HG02870 (cell line): ENCODE measurements around the gene CHIC2.
"Not testable (repeated sequence)": the region's sequence is repeated elsewhere in the genome, so short reads cannot be mapped to it uniquely, and the experiment has no call there.

ENCODE experiments used
- ATAC-seq: cut with Tn5 transposase; IDR thresholded peaks from one replicate; pipeline ENCODE4 v1.9.1; 2021; ENCODE audit warnings: mild to moderate bottlenecking, moderate library complexity; ENCODE audit not compliant: unreplicated experiment

CHIC2 gene

DNA sequence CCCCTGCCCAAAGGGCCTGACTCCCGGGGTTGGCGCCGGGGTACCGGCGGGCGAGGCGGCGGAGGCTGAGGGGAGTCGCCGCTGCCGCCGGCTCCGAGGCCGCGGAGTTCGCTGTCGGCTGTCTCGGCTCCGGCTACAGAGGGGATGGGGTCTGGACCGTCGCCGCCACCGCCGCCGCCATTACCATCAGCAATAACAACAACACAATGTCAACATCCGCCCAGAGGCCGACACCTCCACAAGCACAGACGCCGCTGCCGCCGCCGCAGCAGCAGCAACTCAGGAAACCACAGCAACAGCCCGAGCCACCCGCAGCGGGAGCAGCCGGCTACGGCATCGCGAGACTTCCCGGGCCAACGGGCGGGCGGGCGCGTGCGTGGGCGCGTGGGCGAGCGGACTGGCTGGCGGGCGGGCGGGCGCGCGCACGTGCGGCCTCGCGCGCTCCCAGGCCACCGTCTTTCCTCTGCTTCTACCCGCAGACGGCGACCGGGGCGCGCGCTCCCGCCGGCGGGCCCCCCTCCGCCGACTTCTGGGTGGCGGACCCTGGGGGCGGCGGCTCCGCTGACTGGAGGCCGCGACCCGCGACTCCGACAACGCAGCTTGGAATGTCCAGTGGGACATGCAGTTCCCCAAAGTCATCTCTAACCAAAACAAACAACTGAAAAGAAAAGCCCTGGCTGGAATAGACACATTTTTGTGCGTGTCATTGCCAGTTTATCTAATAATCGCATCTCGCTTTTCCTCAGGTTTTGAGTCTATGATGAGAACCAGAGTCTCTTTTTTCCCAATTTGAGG lies at the start of gene CHIC2:
Gene CHIC2 (minus strand): TSS at position 289 of the 795 bp plus-strand sequence. CDS start 305 bp downstream, outside the sequence.
- ATAC-seq: peak; percentile 94

DNA sequence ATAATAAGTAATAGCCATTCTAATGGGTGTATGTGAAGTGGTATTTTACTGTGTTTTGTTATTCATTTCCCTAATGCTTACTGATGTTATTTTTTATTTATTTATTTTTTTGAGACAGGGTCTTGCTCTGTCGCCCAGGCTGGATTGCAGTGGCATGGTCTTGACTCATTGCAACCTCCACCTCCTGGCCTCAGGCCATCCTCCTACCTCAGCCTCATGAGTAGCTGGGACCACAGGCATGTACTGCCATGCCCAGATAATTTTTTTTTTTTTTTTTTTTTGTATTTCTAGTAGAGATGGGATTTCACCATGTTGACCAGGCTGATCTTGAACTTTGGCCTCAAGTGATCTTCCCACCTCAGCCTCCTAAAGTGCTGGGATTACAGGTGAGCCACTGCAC lies 48.8 kb upstream of the CHIC2 start:
- ATAC-seq: not testable (repeated sequence)

DNA sequence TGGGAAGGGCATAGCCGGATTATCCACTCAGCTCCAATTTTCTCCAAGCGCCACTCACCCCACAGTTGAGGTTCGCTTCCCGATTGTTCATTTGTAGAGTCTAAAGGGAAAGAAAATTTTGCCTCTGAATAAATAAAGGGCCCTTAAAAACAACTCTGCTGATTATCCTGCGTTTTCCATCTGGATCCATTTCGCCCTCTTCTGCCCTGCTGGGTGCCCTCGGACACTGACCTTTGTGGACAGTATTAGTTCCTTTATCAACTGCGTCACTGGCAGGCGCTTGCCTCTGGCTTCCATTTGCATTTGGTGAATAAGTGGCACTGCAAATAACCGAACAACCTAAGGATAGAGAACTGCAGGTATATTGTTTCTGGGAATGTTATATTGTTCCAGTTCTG lies 45.6 kb upstream of the CHIC2 start:
- ATAC-seq: no peak

- ATAC-seq: no peak
These were observed 45.0 kb upstream of the CHIC2 start for GRCh38 chr4:54109241-54110018.

DNA sequence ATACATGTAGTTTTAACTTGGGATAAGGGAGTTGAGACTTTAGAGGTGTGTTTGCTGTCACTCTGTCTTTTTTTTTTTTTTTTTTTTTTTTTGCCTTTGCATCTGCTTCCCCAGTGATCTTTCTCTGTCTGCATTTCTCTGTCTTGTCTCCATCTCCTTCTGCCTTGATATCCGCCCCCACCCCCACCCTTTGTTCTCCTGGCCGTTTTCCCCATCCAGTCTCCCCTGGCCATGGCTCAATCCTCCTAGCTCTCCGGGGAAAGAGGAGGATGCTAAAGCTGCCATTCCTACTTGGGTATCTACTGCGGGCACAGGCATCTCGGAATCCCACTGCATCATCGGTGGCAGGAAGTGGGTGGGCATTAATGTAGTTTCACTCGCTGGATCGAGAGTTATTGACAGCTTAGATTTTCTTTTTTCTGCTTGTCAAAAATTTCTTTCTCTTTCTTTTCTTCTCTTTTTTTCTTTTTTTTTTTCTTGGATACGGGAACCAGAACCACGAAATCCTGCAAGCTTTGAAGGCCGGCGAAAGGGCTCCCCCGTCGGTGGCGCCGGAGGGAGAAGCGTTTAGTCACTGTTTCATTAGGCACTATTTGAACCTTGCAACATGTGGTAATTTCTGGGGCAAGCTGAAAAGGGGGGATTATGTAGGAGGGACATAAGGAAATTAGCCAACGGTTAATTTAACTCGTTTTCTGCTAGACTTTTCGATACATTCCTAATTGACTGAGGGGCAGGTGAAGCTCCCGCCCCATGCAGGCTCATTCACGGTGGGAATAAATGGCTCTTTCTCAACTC lies 43.7 kb upstream of the CHIC2 start:
- ATAC-seq: no peak

GRCh38 chr4:54104907-54105306 lies 40.5 kb upstream of the CHIC2 start:
- ATAC-seq: no peak

- no peak for ATAC-seq
These were observed 38.8 kb upstream of the CHIC2 start for GRCh38 chr4:54103190-54103574.

DNA sequence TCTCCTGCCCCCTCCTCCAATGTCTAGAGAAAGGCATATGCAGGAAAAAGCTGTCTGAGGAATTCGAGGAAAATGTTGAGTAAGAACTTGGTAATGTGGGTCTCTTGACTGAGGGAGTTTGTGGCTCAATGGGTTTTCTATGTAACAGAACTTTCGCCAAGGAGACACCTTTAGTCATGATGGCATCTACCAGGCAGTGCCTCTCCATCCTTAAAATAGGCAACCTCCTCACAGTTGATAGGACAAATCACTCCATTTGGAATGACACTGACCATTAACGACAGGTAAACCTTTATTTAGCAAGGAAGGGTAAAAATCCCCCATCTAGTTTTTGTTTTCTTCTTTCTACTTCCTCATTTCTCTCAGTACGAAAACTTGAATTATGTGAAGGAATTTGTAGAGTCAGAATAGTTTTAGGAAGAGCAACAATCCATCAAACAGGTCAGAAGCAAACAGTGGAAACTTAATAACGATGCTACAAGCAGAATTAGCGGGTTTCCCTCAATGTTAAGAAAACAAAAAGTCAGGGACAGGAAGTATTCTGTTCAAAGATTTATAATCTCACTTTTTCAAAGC lies 38.2 kb upstream of the CHIC2 start:
- no peak for ATAC-seq

DNA sequence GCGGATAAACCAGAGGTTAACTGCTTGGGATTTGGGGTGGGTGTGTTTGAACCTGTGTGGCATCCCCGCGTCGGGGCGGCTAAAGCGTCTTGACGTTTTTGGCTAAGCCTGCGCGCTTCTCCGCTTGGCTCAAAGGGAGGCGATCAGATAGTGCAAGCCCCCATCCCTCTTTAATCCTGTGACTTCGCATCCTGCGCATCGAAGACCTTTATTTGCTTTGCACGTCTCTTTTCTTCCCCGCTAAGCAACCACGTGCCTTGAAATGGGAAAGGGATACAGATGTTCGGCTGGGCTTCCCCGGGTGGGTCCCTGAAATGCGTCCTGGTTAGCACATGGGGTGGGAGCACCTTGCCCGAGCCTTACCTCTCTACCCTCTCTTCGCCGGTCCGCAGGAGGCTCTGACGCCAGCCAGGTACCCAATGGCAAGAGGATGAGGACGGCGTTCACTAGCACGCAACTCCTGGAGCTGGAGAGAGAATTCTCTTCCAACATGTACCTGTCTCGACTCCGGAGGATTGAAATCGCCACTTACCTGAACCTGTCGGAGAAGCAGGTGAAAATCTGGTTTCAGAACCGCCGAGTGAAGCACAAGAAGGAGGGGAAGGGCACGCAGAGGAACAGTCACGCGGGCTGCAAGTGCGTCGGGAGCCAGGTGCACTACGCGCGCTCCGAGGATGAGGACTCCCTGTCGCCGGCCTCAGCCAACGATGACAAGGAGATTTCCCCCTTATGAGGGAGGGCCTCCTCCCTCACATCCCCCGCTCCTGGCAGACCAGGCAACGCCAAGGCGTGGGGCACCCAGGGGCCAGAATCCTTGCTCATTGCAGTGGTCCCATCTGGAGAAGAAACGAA lies 37.0 kb upstream of the CHIC2 start:
- no peak for ATAC-seq

- no peak for ATAC-seq
These were observed 36.3 kb upstream of the CHIC2 start for GRCh38 chr4:54100595-54101189.

GRCh38 chr4:54099748-54100574 lies 35.6 kb upstream of the CHIC2 start, which contains the start of gene GSX2:
TSS of gene GSX2 (plus strand) at chr4:54100163. CDS start at chr4:54100345, 182 bp downstream.
- no peak for ATAC-seq

DNA sequence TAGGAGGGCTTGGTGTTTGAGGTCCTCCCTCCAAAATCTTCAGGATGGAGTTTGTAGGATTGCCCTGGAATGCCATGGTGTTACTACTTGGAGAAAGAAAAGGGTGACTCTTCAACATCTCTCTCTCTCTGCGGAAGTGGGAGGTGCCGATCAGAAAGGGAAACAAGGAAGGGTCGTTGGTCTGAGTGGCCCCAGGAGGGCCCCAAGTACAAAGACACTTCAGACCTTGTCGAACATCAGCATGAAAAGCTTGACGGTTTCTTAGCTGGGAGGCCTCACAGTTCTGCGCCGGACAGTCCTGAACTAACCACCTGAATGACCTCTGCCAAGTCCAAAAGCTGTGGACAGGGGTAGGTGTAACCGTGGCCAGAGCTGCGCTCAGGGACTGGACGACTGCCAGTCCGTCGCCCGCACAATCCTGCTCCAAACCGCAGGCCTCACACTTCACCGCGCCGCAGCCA lies 34.9 kb upstream of the CHIC2 start:
- ATAC-seq: no peak

DNA sequence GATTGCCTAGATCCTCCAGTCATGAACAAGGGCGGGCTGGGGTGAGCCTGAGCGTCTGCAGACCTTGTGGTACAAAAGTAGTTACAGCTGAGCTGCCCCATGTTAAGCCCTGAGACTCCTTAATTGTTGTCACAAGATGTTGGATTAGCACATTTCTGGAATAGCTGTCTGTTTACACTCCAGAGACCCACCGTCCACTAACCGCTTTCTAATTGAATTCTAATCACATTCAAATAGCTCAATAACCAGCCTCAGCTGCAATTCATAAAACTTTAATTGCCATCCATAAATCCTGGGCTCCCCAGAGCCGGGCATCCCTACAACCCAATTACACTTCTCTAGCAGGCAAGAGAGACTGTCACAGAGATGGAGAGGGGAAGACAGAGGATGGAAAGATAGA lies 34.0 kb upstream of the CHIC2 start:
- no peak for ATAC-seq

GRCh38 chr4:54097152-54097551 lies 32.7 kb upstream of the CHIC2 start:
- no peak for ATAC-seq

GRCh38 chr4:54096295-54096962 lies 32.0 kb upstream of the CHIC2 start:
- ATAC-seq: no peak

- no peak for ATAC-seq
These were observed 30.9 kb upstream of the CHIC2 start for GRCh38 chr4:54095110-54095825.

- no peak for ATAC-seq
These were observed 30.0 kb upstream of the CHIC2 start for GRCh38 chr4:54094451-54094850.
